ENCODE data around the gene AK1.

GRCh38 chr9:127917603-127918002 is 40.1 kb upstream of the AK1 start:
- TF ChIP-seq, protein P1, sequence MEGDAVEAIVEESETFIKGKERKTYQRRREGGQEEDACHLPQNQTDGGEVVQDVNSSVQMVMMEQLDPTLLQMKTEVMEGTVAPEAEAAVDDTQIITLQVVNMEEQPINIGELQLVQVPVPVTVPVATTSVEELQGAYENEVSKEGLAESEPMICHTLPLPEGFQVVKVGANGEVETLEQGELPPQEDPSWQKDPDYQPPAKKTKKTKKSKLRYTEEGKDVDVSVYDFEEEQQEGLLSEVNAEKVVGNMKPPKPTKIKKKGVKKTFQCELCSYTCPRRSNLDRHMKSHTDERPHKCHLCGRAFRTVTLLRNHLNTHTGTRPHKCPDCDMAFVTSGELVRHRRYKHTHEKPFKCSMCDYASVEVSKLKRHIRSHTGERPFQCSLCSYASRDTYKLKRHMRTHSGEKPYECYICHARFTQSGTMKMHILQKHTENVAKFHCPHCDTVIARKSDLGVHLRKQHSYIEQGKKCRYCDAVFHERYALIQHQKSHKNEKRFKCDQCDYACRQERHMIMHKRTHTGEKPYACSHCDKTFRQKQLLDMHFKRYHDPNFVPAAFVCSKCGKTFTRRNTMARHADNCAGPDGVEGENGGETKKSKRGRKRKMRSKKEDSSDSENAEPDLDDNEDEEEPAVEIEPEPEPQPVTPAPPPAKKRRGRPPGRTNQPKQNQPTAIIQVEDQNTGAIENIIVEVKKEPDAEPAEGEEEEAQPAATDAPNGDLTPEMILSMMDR (conservative IDR thresholded peaks at IDR 0.05; ENCODE audit: low read depth in 2 of 2): no peak
- TF ChIP-seq ZNF331 (CRISPR knock-in tag; IDR thresholded peaks at IDR 0.05; ENCODE audit: low read depth) (no peak), CREB1 (CRISPR knock-in tag; IDR thresholded peaks at IDR 0.05; ENCODE audit: low read depth) (no peak), POLR2AphosphoS5 (IDR thresholded peaks at IDR 0.05; ENCODE audit: low read depth) (no peak), EZH2 (IDR thresholded peaks at IDR 0.05; ENCODE audit: low read depth, unreplicated experiment) (no peak), EZH2phosphoT487 (IDR thresholded peaks at IDR 0.05; ENCODE audit: unreplicated experiment) (no peak), STAT1 (IDR thresholded peaks at IDR 0.05; ENCODE audit: unreplicated experiment) (no peak), JUNB (IDR thresholded peaks at IDR 0.05; ENCODE audit: unreplicated experiment) (no peak), ZNF462 (CRISPR knock-in tag; IDR thresholded peaks at IDR 0.05) (no peak)
- TF ChIP-seq, protein P2, sequence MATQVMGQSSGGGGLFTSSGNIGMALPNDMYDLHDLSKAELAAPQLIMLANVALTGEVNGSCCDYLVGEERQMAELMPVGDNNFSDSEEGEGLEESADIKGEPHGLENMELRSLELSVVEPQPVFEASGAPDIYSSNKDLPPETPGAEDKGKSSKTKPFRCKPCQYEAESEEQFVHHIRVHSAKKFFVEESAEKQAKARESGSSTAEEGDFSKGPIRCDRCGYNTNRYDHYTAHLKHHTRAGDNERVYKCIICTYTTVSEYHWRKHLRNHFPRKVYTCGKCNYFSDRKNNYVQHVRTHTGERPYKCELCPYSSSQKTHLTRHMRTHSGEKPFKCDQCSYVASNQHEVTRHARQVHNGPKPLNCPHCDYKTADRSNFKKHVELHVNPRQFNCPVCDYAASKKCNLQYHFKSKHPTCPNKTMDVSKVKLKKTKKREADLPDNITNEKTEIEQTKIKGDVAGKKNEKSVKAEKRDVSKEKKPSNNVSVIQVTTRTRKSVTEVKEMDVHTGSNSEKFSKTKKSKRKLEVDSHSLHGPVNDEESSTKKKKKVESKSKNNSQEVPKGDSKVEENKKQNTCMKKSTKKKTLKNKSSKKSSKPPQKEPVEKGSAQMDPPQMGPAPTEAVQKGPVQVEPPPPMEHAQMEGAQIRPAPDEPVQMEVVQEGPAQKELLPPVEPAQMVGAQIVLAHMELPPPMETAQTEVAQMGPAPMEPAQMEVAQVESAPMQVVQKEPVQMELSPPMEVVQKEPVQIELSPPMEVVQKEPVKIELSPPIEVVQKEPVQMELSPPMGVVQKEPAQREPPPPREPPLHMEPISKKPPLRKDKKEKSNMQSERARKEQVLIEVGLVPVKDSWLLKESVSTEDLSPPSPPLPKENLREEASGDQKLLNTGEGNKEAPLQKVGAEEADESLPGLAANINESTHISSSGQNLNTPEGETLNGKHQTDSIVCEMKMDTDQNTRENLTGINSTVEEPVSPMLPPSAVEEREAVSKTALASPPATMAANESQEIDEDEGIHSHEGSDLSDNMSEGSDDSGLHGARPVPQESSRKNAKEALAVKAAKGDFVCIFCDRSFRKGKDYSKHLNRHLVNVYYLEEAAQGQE (IDR thresholded peaks at IDR 0.05; ENCODE audit: unreplicated experiment): no peak

Data from GM23338 (cell line).